ENCODE results near the gene GIN1.
"Not testable (repeated sequence)": the region's sequence is repeated elsewhere in the genome, so short reads cannot be mapped to it uniquely, and the experiment has no call there.

GIN1 gene

GRCh38 chr5:103109277-103109676 lies 10.7 kb downstream of the GIN1 start:
- DNase-seq: no peak

DNA sequence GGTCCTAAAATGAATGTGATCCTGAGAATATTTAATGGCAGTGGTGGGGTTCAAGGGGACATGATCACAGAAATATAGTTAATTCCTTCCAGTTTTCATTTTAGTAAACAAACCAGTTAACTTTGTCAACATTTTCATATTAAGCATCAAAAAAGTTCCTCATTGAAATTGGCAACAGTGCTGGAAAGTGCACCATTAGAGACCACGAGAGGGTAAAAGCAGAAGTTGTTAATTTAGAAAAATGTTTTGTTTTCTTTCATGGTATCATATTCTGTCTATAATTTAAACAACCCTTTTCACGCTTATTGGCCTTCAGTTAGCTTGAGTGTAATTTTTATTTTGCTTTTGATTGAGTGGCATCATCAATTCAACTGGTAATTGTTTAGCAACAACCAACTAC lies 11.9 kb downstream of the GIN1 start:
- no peak for DNase-seq

DNA sequence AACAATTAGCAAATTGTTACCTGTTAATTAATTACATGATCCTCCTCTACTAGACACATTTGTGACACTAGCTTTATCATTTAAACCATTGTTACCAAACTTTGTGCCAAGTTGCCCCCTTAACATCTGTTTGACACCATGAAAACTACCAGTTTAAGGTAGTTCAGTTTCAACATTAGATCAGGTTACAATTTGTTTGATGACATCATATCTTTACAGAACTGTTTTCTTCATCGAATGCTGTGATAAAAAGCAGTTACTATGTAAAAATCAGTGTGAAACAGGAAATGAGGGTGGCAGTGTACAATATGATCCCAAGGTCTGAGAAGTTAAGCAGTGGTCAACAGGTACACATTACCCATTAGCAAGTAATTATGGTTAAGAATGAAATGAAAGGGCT lies 17.7 kb downstream of the GIN1 start:
- no peak for DNase-seq

DNA sequence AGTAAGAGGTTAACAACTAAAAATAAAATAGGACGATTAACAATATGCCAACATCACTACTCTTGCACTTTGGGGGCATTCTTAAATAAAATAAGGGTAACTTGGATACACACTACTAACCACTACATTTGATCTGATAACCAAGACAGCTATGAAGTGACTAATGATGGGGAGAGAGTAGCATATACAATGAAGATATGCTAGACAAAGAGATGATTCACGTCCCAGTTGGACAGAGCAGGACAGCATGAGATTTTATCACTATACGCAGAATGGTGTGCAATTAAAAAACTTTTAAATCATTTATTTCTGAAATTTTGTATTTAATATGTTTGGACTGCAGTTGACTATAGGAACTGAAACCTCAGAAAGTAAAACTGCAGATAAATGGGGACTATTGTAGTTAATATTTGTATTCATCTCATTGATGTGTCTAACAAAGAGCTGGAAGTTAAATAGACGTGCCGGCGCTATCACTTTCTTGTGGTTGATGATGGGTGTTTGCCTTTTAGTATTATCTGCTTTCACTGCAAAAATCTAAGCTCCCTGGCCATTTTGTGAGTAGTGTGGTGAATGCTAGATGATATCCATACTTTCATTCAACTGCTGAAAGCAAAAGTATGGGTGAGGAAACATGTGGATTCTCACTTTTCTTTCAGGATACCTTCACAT lies 18.7 kb downstream of the GIN1 start:
- no peak for DNase-seq

DNA sequence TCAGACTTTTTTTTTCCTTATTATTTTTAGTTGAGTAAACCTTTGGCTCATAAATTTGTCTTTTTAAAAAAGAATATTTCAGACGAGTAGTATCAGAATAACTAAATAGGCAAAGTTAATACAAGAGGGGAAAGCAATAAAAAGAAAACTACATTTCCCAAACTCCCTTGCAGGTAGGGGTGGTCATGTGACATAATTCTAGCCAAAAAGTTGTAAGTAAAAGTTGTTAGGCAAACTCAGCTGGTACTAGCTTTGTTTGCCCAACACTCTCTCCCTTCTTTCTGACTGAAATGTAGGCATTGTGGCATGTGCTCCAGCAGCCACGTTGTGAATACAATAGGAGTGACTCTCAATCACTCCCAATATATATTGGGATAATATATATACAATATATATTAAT lies 20.9 kb downstream of the GIN1 start:
- no peak for DNase-seq

- no peak for DNase-seq
These were observed 25.2 kb downstream of the GIN1 start for GRCh38 chr5:103094737-103095136.

GRCh38 chr5:103093727-103094126 lies 26.2 kb downstream of the GIN1 start:
- no peak for DNase-seq

GRCh38 chr5:103092676-103093075 lies 27.3 kb downstream of the GIN1 start:
- no peak for DNase-seq

DNA sequence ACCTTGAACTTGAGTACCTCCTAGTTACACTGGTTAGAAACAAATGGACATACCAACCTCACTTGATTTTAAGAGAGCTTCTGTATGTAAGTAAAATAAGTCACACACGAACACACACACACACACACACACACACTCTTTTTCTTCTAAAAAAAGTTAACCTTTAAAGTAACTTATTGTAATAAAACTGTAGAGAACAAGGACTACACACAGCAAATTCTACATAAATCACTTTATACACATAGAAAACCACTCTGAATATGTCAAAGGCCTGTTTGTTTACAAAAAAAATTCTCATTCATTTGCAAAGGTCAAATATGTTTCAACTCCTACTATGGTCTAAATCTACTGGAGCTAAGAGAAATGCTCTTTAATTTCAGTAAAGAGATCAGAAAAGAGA lies 29.1 kb downstream of the GIN1 start:
- DNase-seq: no peak

DNA sequence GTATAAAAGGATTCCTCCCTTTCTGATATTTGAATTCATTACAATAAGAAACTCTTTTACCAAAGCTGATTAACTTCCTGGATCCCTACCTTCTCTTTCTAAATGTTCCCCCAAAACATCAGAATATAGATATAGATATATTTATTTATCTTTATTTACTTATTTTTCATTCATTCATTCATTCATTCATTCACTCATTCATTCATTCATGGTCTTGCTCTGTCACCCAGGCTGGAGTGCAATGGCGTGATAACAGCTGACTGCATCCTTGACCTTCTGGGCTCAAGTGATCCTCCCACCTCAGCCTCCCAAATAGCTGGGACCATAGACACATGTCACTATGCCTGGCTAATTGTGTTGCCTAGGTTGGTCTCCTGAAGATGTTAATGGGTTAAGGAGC lies 30.7 kb downstream of the GIN1 start:
- no peak for DNase-seq

DNA sequence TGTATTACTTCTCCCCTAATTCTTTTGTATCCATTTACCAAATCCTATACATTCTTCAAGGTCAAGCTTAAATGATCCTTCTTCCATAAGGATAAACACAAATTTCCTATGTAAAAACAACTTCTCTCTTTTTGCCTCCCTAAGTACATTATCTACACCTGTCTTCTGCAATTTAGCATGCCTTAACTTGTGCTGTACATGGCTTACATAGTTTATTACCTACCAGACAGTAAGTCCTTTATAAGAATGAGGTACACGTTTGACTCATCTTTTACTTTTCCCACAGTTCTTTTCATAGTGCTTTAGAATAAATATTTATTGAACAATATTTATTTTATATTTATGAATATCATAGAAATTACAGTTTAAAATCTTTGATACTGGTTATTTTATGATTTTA lies 33.4 kb downstream of the GIN1 start:
- no peak for DNase-seq

GRCh38 chr5:103079796-103080195 lies 40.1 kb downstream of the GIN1 start:
- no peak for DNase-seq

DNA sequence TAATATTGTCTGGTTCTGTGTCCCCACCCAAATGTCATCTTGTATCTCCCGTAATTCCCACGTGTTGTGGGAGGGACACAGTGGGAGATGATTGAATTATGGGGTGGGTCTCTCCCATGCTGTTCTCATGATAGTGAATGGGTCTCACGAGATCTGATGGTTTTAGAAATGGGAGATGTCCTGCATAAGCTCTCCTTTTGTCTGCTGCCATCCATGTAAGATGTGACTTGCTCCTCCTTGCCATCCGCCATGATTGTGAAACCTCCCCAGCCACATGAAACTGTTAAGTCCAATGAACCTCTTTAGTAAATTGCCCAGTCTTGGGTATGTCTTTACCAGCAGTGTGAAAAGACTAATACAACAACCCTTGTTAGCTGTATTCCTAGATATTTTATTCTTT lies 44.5 kb downstream of the GIN1 start:
- no peak for DNase-seq

DNA sequence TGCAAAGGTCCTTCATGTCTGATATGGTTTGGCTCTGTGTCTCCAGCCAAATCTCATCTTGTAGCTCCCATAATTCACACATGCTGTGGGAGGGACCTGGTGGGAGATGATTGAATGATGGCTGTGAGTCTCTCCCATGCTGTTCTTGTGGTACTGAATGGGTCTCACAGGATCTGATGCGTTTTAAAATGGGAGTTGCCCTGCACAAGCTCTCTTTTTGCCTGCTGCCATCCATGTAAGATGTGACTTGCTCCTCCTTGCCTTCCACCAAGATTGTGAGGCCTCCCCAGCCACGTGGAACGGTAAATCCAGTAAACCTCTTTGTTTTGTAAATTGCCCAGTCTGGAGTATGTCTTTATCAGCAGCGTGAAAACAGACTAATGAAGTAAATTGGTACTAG lies 46.4 kb downstream of the GIN1 start:
- DNase-seq: not testable (repeated sequence)

DNA sequence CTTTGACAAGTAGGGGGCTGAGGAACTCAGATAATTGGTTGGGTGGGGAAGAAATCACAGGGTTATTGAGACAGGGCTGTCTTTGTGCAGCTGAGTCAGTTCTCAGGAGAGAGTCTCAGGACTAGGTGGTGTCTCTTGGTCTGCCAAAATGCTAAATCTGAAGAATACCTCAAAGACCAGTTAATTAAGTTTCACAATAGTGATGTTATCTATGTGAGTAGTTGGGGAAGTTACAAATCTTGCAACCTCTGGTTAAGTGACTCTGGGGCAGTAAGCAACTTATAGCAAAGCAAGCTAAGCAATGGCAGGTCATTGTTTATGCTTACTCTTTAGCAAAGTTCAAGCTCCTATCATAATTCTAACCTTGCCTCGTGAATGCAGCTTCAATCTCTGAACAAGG lies 53.6 kb downstream of the GIN1 start:
- DNase-seq: no peak

GRCh38 chr5:103060424-103060954 lies 59.4 kb downstream of the GIN1 start:
- DNase-seq: no peak

DNA sequence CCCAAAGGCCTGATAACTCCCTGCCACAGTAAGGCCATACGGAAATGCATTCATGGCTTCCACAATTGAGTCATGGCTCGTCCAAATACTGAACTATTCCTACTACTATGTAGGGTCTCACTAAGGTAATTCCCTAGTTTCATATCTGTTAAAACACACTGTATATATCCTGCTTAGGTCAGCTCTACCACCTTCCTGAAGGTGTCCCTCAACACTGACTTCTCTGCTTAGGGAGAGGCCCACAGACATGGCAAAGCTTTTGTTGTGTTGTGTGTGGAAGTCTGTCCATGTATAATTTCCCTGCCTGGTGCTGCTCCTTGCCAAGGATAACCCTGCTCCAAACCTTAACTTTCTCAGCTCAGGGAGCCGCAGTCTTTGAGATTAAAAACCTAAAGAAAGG lies 60.4 kb downstream of the GIN1 start:
- DNase-seq: no peak

DNA sequence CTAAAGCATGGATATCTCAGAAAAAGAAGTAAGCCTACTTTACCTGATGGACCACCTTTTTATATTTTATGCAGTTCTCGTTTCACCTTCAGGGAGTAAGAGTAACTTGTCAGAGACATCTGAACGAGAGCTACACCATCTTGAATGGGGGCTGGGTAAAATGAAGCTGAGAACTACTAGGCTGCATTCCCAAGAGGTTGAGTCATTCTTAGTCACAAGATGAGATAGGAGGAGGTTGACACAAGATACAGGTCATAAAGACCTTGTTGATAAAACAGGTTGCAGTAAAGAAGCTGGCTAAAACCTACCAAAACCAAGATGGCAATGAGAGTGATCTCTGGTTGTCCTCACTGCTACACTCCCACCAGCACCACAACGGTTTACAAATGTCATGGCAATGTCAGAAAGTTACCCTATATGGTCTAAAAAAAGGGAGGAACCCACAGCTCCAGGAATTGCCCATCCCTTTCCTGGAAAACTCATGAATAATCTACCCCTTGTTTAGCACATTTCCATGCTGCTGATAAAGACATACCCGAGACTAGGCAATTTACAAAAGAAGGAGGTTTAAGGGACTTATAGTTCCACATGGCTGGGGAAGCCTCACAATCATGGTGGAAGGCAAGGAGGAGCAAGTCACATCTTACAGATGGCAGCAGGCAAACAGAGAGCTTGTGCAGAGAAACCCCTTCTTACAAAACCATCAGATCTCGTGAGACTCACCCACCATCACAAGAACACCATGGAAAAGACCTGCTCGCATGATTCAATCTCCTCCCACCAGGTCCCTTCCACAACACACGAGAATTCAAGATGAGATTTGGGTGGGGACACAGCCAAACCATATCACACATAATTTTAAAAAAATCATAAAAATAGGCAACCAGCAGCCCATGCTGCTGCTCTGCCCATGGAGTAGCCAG lies 62.5 kb downstream of the GIN1 start:
- no peak for DNase-seq

DNA sequence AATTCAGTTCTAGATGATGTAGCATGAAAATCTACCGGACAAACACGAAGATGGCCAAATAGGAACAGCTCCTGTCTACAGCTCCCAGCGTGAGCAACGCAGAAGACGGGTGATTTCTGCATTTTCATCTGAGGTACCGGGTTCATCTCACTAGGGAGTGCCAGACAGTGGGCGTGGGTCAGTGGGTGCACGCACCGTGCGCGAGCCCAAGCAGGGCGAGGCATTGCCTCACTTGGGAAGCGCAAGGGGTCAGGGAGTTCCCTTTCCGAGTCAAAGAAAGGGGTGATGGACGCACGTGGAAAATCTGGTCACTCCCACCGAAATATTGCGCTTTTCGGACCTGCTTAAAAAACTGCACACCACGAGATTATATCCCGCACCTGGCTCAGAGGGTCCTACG lies 73.2 kb downstream of the GIN1 start:
- DNase-seq: not testable (repeated sequence)

DNA sequence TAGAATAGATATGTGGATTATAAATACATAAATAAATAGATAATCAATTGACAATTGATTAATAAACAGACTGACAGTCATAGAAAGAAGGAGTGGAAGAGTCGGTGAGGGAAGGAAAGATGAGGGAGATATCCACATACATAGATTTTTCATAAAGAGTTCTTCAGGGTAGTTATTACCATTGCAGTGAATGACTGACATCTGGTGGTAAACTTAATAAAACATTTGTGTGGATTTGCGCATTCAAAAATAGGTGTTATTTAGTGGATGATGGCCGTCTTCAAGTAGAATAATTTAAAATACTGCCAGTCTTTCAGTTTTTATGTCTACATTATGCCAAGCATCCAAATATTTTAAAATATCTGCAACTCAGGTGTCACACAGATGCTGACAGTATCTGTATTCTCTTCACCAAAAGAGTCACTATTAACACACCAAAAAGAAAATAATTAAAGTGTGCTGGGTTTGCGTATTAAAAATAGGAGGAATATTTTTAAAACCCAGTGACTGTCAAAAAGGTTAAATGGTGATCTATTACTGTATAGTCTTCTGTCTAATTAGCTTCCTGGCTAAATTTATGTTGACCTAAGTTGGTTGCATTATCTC lies 78.8 kb downstream of the GIN1 start:
- DNase-seq: no peak

DNA sequence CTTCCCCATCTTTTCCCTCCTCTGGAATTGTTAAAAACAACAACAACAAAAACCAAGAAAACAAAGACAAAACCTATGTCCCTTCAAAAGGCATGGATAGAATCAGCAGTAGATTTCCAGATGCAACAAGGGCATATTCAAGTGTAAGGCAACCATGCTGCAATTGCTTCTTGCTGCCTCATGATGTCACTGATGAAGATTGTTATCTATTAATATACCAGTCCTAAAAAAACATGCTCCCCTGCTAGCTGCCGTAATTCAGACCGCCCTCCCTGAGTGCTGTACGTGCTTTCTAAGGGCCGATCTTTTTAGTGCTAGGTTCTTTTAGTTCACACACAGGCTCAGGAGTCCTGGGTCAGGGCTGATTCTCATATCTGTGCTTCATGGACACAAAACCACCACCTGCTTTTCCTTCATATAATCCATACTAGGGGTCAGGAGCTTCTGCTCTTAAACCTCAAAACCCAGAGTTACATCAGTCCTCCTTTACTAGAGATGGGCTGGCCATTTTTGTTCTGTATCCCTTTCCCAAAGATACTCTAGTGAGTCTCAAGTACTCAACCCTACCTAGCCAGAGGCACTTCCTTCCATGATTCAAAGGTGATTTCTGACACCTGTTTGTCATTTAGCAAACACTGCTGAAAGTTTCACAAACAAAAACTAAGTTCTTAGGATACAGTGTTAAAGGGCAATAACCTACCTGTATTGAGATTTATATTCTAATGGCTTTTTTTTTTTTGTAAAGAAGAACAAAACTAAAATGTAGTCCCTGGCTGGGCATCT lies 82.1 kb downstream of the GIN1 start:
- DNase-seq: no peak

DNA sequence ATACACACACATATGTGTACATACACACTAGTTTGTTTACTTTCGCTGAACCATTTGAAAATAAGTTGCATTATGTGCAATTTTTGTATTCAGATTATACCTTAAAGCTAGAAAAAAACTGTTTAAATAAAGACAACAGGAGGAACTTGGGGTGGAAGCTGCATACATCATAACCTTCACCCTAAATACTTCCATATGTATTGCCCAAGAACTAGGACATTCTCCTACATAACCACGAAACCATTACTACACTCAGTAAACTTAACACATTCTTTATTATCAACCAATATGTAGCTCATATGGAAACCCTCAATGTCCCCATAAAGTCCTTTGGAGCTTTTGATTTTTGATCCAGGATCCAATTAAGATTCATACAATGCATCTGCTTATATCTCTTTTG lies 83.3 kb downstream of the GIN1 start:
- no peak for DNase-seq

All from amniotic stem cell (primary cell).